Mesenchymal stem cell (in vitro differentiated cells and primary cell): Measurements from ENCODE around the gene DTX1.

ENCODE experiments used
- DNase-seq: peaks from one replicate; pipeline ENCODE4 v3.0.0-alpha.2; 2013
- H2AFZ ChIP-seq: one replicate; pipeline ENCODE4 v1.6.1; 2013; ENCODE audit warnings: low read depth, mild to moderate bottlenecking, control low read depth, inconsistent platforms, low read length, moderate library complexity
- H2AK5ac ChIP-seq: 2 replicates; pipeline ENCODE4 v1.6.1; 2013; ENCODE audit warnings: low read length, moderate library complexity, mild to moderate bottlenecking, inconsistent platforms; ENCODE audit not compliant: severe bottlenecking
- H2BK120ac ChIP-seq: one replicate; pipeline ENCODE4 v1.6.1; 2013; ENCODE audit warnings: low read depth, mild to moderate bottlenecking, inconsistent platforms, low read length, moderate library complexity
- H2BK12ac ChIP-seq, 2 experiments: one replicate each; pipeline ENCODE4 v1.6.1; 2013; ENCODE audit warnings: inconsistent platforms in 2 of 2, low read length in 2 of 2, mild to moderate bottlenecking in 2 of 2, moderate library complexity in 2 of 2, control low read depth in 1 of 2
- H2BK15ac ChIP-seq: one replicate; pipeline ENCODE4 v1.6.1; 2013; ENCODE audit warnings: mild to moderate bottlenecking, low read depth, inconsistent platforms; ENCODE audit not compliant: poor library complexity, severe bottlenecking
- H2BK5ac ChIP-seq: 2 replicates; pipeline ENCODE4 v1.6.1; 2013; ENCODE audit warnings: low read depth, mild to moderate bottlenecking, low read length, control low read depth, inconsistent platforms; ENCODE audit not compliant: poor library complexity, severe bottlenecking
- H3K14ac ChIP-seq, 2 experiments: one replicate each; pipeline ENCODE4 v1.6.1; 2013; ENCODE audit warnings: inconsistent platforms in 2 of 2, low read length in 2 of 2, control low read depth in 1 of 2, mild to moderate bottlenecking in 1 of 2, moderate library complexity in 1 of 2
- H3K18ac ChIP-seq, 2 experiments: one replicate each; pipeline ENCODE4 v1.6.1; 2013; ENCODE audit warnings: inconsistent platforms in 2 of 2, low read length in 2 of 2, control low read depth in 1 of 2, low read depth in 1 of 2, mild to moderate bottlenecking in 1 of 2
- H3K23ac ChIP-seq, 2 experiments: one replicate each; pipeline ENCODE4 v1.6.1; 2013; ENCODE audit warnings: inconsistent platforms in 2 of 2, low read length in 2 of 2, mild to moderate bottlenecking in 2 of 2, moderate library complexity in 2 of 2, control low read depth in 1 of 2
- H3K27ac ChIP-seq: 2 replicates; pipeline ENCODE4 v1.5.1; 2013; ENCODE audit warnings: mild to moderate bottlenecking, moderate library complexity, low read length, control low read depth, inconsistent platforms; ENCODE audit not compliant: poor library complexity, severe bottlenecking
- H3K27me3 ChIP-seq, 2 experiments: 2 replicates each; pipeline versions ENCODE4 v1.6.1 to v1.7.0; 2013; ENCODE audit warnings: low read length in 2 of 2, mild to moderate bottlenecking in 2 of 2, moderate library complexity in 2 of 2, control low read depth in 1 of 2, inconsistent platforms in 1 of 2; ENCODE audit not compliant: control insufficient read depth in 1 of 2, insufficient read depth in 1 of 2
- H3K36me3 ChIP-seq, 2 experiments: 2 replicates each; pipeline versions ENCODE4 v1.6.1 to v1.7.0; 2013; ENCODE audit warnings: low read length in 2 of 2, control low read depth in 1 of 2, inconsistent platforms in 1 of 2, low read depth in 1 of 2, mild to moderate bottlenecking in 1 of 2; ENCODE audit not compliant: insufficient read depth in 2 of 2, control insufficient read depth in 1 of 2
- H3K4ac ChIP-seq, 2 experiments: one replicate each; pipeline ENCODE4 v1.6.1; 2013; ENCODE audit warnings: inconsistent platforms in 2 of 2, low read length in 2 of 2, mild to moderate bottlenecking in 2 of 2, moderate library complexity in 2 of 2, control low read depth in 1 of 2, low read depth in 1 of 2
- H3K4me1 ChIP-seq: 2 replicates; pipeline ENCODE4 v1.6.1; 2013; ENCODE audit warnings: low read depth, low read length, control low read depth; ENCODE audit not compliant: control insufficient read depth, insufficient read depth
- H3K4me2 ChIP-seq: 2 replicates; pipeline ENCODE4 v1.6.1; 2013; ENCODE audit warnings: low read length, mild to moderate bottlenecking, inconsistent platforms; ENCODE audit not compliant: poor library complexity, severe bottlenecking
- H3K4me3 ChIP-seq, 2 experiments: 2 replicates each; pipeline versions ENCODE4 v1.5.1 to v1.7.0; 2013; ENCODE audit warnings: low read length in 2 of 2, mild to moderate bottlenecking in 2 of 2, control low read depth in 1 of 2, low read depth in 1 of 2; ENCODE audit not compliant: insufficient read depth in 1 of 2
- H3K79me1 ChIP-seq: replicated peaks from 2 replicates; pipeline ENCODE4 v1.6.1; 2013; ENCODE audit warnings: mild to moderate bottlenecking, control low read depth, low read length, inconsistent platforms; ENCODE audit not compliant: poor library complexity, severe bottlenecking
- H3K9ac ChIP-seq: 2 replicates; pipeline ENCODE4 v1.7.0; 2013; ENCODE audit warnings: mild to moderate bottlenecking, low read length, moderate library complexity
- H3K9me3 ChIP-seq: 2 replicates; pipeline ENCODE4 v1.7.0; 2013; ENCODE audit warnings: mild to moderate bottlenecking, low read length; ENCODE audit not compliant: control insufficient read depth
- H4K8ac ChIP-seq: one replicate; pipeline ENCODE4 v1.6.1; 2013; ENCODE audit warnings: inconsistent platforms, mild to moderate bottlenecking, low read length, moderate library complexity
- H4K91ac ChIP-seq: one replicate; pipeline ENCODE4 v1.6.1; 2013; ENCODE audit warnings: mild to moderate bottlenecking, low read length, inconsistent platforms
- WGBS: methylation state at CpG from one replicate; pipeline ENCODE4 v1.1.7; 2013; ENCODE audit warnings: mixed read lengths; 5-methylcytosine and 5-hydroxymethylcytosine counted together

The DTX1 gene

DNA sequence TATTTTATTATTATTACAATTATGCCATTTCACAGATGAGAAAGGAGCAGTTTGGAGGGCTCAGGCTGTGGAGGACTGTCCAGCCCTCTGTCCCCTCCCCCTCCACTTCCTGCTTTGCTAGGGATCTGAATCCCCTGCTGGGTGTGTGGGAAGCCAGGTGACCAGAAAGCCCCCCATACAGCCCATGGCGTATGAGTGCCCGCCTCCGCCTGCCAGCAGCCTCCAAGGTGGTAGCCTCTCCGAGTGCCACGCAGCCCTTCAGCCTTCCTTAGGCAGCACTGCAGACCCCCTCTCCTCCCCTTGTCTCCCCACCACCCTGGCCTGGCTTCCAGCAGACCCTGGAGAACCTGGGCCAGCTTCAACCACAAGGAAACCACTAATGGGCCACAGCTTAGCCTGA lies 12.6 kb downstream of the DTX1 start:
- no peaks in the 10 kb centered on the region for H3K79me1 ChIP-seq
- peaks cover 62 to 81% of the 10 kb centered on the region in 2 experiments for H3K27me3 ChIP-seq
- WGBS: 77% methylated on average over 5 of the region's 5 CpGs
- no peak overlapping the region for H3K4me2 ChIP-seq
- H3K18ac ChIP-seq: no peak overlapping the region
- H3K4ac ChIP-seq: no peak overlapping the region
- H2BK5ac ChIP-seq: no peak overlapping the region
- no peak overlapping the region for H2AK5ac ChIP-seq
- no peak overlapping the region for H2BK12ac ChIP-seq
- H3K9me3 ChIP-seq: no peaks in the 10 kb centered on the region
- no peak overlapping the region for H2AFZ ChIP-seq
- no peak overlapping the region for H2BK15ac ChIP-seq
- H3K4me3 ChIP-seq: no peak overlapping the region
- H4K91ac ChIP-seq: no peak overlapping the region
- H3K27ac ChIP-seq: no peak overlapping the region
- H3K23ac ChIP-seq: no peak overlapping the region
- no peak overlapping the region for H3K14ac ChIP-seq
- no peak overlapping the region for H3K9ac ChIP-seq
- peaks cover 2% of the 10 kb centered on the region for H3K4me1 ChIP-seq
- no peaks in the 10 kb centered on the region for H3K36me3 ChIP-seq
- DNase-seq: no peak
- no peak overlapping the region for H4K8ac ChIP-seq
- H2BK120ac ChIP-seq: no peak overlapping the region

- Histone ChIP-seq H3K36me3 (no peaks in the 10 kb centered on the region), H2BK120ac (no peak overlapping the region), H3K27me3 (peaks cover 60 to 81% of the 10 kb centered on the region in 2 experiments), H2BK15ac (no peak overlapping the region), H2AFZ (no peak overlapping the region), H3K4me1 (peaks cover 2% of the 10 kb centered on the region), H3K18ac (no peak overlapping the region), H3K23ac (no peak overlapping the region), H2BK5ac (no peak overlapping the region), H3K4me3 (no peak overlapping the region), H4K8ac (no peak overlapping the region), H3K4ac (no peak overlapping the region), H4K91ac (no peak overlapping the region), H3K79me1 (no peaks in the 10 kb centered on the region), H3K9ac (no peak overlapping the region), H3K14ac (no peak overlapping the region), H3K4me2 (no peak overlapping the region), H3K27ac (no peak overlapping the region), H3K9me3 (no peaks in the 10 kb centered on the region), H2AK5ac (no peak overlapping the region), H2BK12ac (no peak overlapping the region)
- WGBS: 85% methylated on average over 6 of the region's 6 CpGs
- no peak for DNase-seq
Measured at GRCh38 chr12:113069751-113070116, 13.2 kb downstream of the DTX1 start.

GRCh38 chr12:113070117-113070906 lies 13.8 kb downstream of the DTX1 start:
- H3K4me2 ChIP-seq: no peak overlapping the region
- no peak overlapping the region for H3K4ac ChIP-seq
- H3K14ac ChIP-seq: no peak overlapping the region
- no peak overlapping the region for H3K18ac ChIP-seq
- H2BK120ac ChIP-seq: no peak overlapping the region
- H2AK5ac ChIP-seq: no peak overlapping the region
- H3K23ac ChIP-seq: no peak overlapping the region
- H2BK5ac ChIP-seq: no peak overlapping the region
- H3K79me1 ChIP-seq: no peaks in the 10 kb centered on the region
- WGBS: 75% methylated on average over 15 of the region's 15 CpGs
- peaks cover 2% of the 10 kb centered on the region for H3K4me1 ChIP-seq
- no peak for DNase-seq
- no peak overlapping the region for H3K4me3 ChIP-seq
- H4K8ac ChIP-seq: no peak overlapping the region
- no peak overlapping the region for H3K27ac ChIP-seq
- no peaks in the 10 kb centered on the region for H3K9me3 ChIP-seq
- H2AFZ ChIP-seq: no peak overlapping the region
- H2BK12ac ChIP-seq: no peak overlapping the region
- H3K27me3 ChIP-seq: peaks cover 62 to 82% of the 10 kb centered on the region in 2 experiments
- H4K91ac ChIP-seq: no peak overlapping the region
- H3K36me3 ChIP-seq: no peaks in the 10 kb centered on the region
- H3K9ac ChIP-seq: no peak overlapping the region
- no peak overlapping the region for H2BK15ac ChIP-seq

GRCh38 chr12:113071135-113072112 lies 14.9 kb downstream of the DTX1 start:
- H4K8ac ChIP-seq: no peak overlapping the region
- H2BK120ac ChIP-seq: no peak overlapping the region
- peaks cover 64 to 78% of the 10 kb centered on the region in 2 experiments for H3K27me3 ChIP-seq
- H3K18ac ChIP-seq: no peak overlapping the region
- DNase-seq: no peak
- no peak overlapping the region for H3K27ac ChIP-seq
- H3K4me2 ChIP-seq: no peak overlapping the region
- H3K23ac ChIP-seq: no peak overlapping the region
- H2AK5ac ChIP-seq: no peak overlapping the region
- no peak overlapping the region for H2AFZ ChIP-seq
- no peaks in the 10 kb centered on the region for H3K79me1 ChIP-seq
- no peaks in the 10 kb centered on the region for H3K9me3 ChIP-seq
- H3K9ac ChIP-seq: no peak overlapping the region
- H3K4ac ChIP-seq: no peak overlapping the region
- peaks cover 2% of the 10 kb centered on the region for H3K4me1 ChIP-seq
- H4K91ac ChIP-seq: no peak overlapping the region
- 76% methylated on average over 20 of the region's 21 CpGs for WGBS
- no peaks in the 10 kb centered on the region for H3K36me3 ChIP-seq
- no peak overlapping the region for H3K14ac ChIP-seq
- no peak overlapping the region for H2BK15ac ChIP-seq
- H3K4me3 ChIP-seq: no peak overlapping the region
- no peak overlapping the region for H2BK12ac ChIP-seq
- no peak overlapping the region for H2BK5ac ChIP-seq
